GM18951 (cell line): ENCODE data around the gene APBA2.
"Not testable (repeated sequence)": the region's sequence is repeated elsewhere in the genome, so short reads cannot be mapped to it uniquely, and the experiment has no call there.

Source experiments
- POLR2A ChIP-seq: IDR thresholded peaks from 4 replicates; pipeline ENCODE4 v1.6.1; 2011; ENCODE audit warnings: mild to moderate bottlenecking; ENCODE audit not compliant: insufficient read length, insufficient read depth; ENCODE audit errors: extremely low read depth
- in situ Hi-C: fragments of 300-500 bp; cut with MboI; formaldehyde crosslinking; loops from one replicate; pipeline ENCODE4 v1.12.0; 2022; ENCODE audit warnings: low sequenced_read_pairs, mixed read lengths, inconsistent platforms; ENCODE audit not compliant: unreplicated experiment

APBA2 gene

GRCh38 chr15:29034151-29034550 is 148.4 kb downstream of the APBA2 start:
- TF ChIP-seq POLR2A: no peak
- in situ Hi-C loops: no loop called here

GRCh38 chr15:29034593-29035335 is 149.0 kb downstream of the APBA2 start:
- in situ Hi-C loops: no loop called here
- no peak for TF ChIP-seq POLR2A

GRCh38 chr15:29035336-29036285 is 149.8 kb downstream of the APBA2 start:
- TF ChIP-seq POLR2A: no peak
- in situ Hi-C loops: no loop called here

- no peak for TF ChIP-seq POLR2A
- in situ Hi-C loops: no loop called here
Measured at GRCh38 chr15:29037997-29038705, 152.4 kb downstream of the APBA2 start.

- no peak for TF ChIP-seq POLR2A
- in situ Hi-C loops: no loop called here
Measured at GRCh38 chr15:29039466-29040369, 153.9 kb downstream of the APBA2 start.

- in situ Hi-C loops: no loop called here
- no peak for TF ChIP-seq POLR2A
Measured at GRCh38 chr15:29040370-29040751, 154.6 kb downstream of the APBA2 start.

- TF ChIP-seq POLR2A: no peak
- in situ Hi-C loops: no loop called here
Measured at GRCh38 chr15:29043736-29044502, 158.1 kb downstream of the APBA2 start.

GRCh38 chr15:29044503-29044901 is 158.7 kb downstream of the APBA2 start:
- in situ Hi-C loops: no loop called here
- no peak for TF ChIP-seq POLR2A

- in situ Hi-C loops: not testable (repeated sequence)
Measured at GRCh38 chr15:29045161-29045560, 159.4 kb downstream of the APBA2 start.

GRCh38 chr15:29045717-29046116 is 159.9 kb downstream of the APBA2 start:
- in situ Hi-C loops: no loop called here
- no peak for TF ChIP-seq POLR2A

GRCh38 chr15:29046281-29046810 is 160.6 kb downstream of the APBA2 start:
- TF ChIP-seq POLR2A: no peak
- in situ Hi-C loops: no loop called here
